Sigmoid colon (tissue), 7 donors: ENCODE measurements around the gene RHOV. TPM values are rescaled to one million over a fixed set of nuclear protein-coding genes. Genes with fewer than 3 reads are reported as not detected.
A peak's percentile ranks its signal among the peaks of the same experiment; 100 is the strongest.

Experiments used
- DNase-seq: peaks from one replicate; pipeline ENCODE4 v3.0.0-alpha.2; 2019
- H3K27ac ChIP-seq, 4 donors: fragments of 200-600 bp; sonication (generic); one replicate each; pipeline ENCODE4 v1.5.1; 2016 to 2019; ENCODE audit warnings: mild to moderate bottlenecking in 1 of 4
- H3K27me3 ChIP-seq, 3 donors: fragments of 200-600 bp; sonication (generic); one replicate each; pipeline ENCODE4 v1.5.1; 2019; ENCODE audit warnings: mild to moderate bottlenecking in 1 of 3
- H3K36me3 ChIP-seq, 4 donors: fragments of 200-600 bp; sonication (generic); one replicate each; pipeline ENCODE4 v1.5.1; 2016 to 2019
- H3K4me1 ChIP-seq, 4 donors: fragments of 200-600 bp; sonication (generic); one replicate each; pipeline ENCODE4 v1.5.1; 2017 to 2019
- H3K4me3 ChIP-seq, 4 donors: fragments of 200-600 bp; sonication (generic); one replicate each; pipeline ENCODE4 v1.5.1; 2017 to 2019; ENCODE audit warnings: mild to moderate bottlenecking in 2 of 4, moderate library complexity in 1 of 4
- H3K9me3 ChIP-seq, 4 donors: fragments of 200-600 bp in 3 of 4; sonication (generic) in 3 of 4; one replicate each; pipeline versions ENCODE4 v1.5.1 to v1.6.1; 2013 to 2019
- CTCF ChIP-seq, 4 experiments: fragments of 450-650 bp in 3 of 4; fragments of 200-600 bp in 1 of 4; IDR thresholded peaks; one replicate each; pipeline ENCODE4 v1.5.1; 2016 to 2019; ENCODE audit warnings: antibody characterized with exemption in 4 of 4, mild to moderate bottlenecking in 3 of 4, moderate library complexity in 2 of 4
- EP300 ChIP-seq, 4 donors: sonication (generic); formaldehyde crosslinking; IDR thresholded peaks; one replicate each; pipeline ENCODE4 v1.6.1; 2017; ENCODE audit warnings: antibody characterized with exemption in 4 of 4
- POLR2A ChIP-seq, 2 donors: fragments of 450-650 bp; IDR thresholded peaks; one replicate each; pipeline ENCODE4 v1.6.1; 2016; ENCODE audit warnings: antibody characterized with exemption in 2 of 2, mild to moderate bottlenecking in 2 of 2, moderate library complexity in 2 of 2
- POLR2AphosphoS5 ChIP-seq, 4 donors: sonication (generic); formaldehyde crosslinking; IDR thresholded peaks; one replicate each; pipeline ENCODE4 v1.6.1; 2017; ENCODE audit warnings: antibody characterized with exemption in 4 of 4
- WGBS, 2 donors: extraction: QIAGEN DNeasy Blood & Tissue Kit; methylation state at CpG; one replicate each; pipeline ENCODE4 v1.1.7; 2013; 5-methylcytosine and 5-hydroxymethylcytosine counted together
- intact Hi-C: fragments of 100-400 bp; cut with DNase I; formaldehyde crosslinking; loops from one replicate; pipeline ENCODE4 v1.15.1; 2023
- polyA plus RNA-seq, 3 donors: library from polyadenylated mRNA; stranded (reverse); fragments of 200-250 nt; gene quantifications; one replicate each; pipeline ENCODE4 v1.2.3, GENCODE V29; 2013
- total RNA-seq, 4 donors: library from RNA; depleted of rRNA; stranded (reverse); fragments of >200 nt; gene quantifications; one replicate each; pipeline ENCODE4 v1.1.0, GENCODE V29; 2016
- donor health status: healthy with polysubstance abuse.
- donor health status: Bipolar disorder and iron deficiency.
- donor health status: healthy.

The RHOV gene
- total and polyA plus RNA-seq, 7 donors: 4.8 to 8.1 (median 5.2) TPM; not detected in 4

GRCh38 chr15:40899536-40900207 is 25.6 kb upstream of the RHOV start:
- peaks cover 18 to 82% (median 49%) of the 10 kb centered on the region in 4 donors for H3K36me3 ChIP-seq
- no peaks in the 10 kb centered on the region for H3K27me3 ChIP-seq
- H3K27ac ChIP-seq: no peak overlapping the region
- H3K4me1 ChIP-seq: peaks cover 0 to 28% (median 23%) of the 10 kb centered on the region in 4 donors
- H3K4me3 ChIP-seq: no peak overlapping the region
- H3K9me3 ChIP-seq: no peaks in the 10 kb centered on the region
- intact Hi-C loops: loop anchor here (5.0 to 10.0 kb wide), 3 partner anchors 145 to 433 kb away; partner anchors contain the start of genes NUSAP1, OIP5 and RMDN3
- no peak for DNase-seq
- TF ChIP-seq POLR2A (IDR thresholded peaks at IDR 0.05) (no peak), EP300 (IDR thresholded peaks at IDR 0.05) (no peak), CTCF (IDR thresholded peaks at IDR 0.05) (no peak), POLR2AphosphoS5 (IDR thresholded peaks at IDR 0.05) (no peak)
- WGBS, 2 donors: 92 to 93% methylated on average over 33 of the region's 33 CpGs

GRCh38 chr15:40894681-40895448 is 20.8 kb upstream of the RHOV start:
- intact Hi-C loops: loop anchor here (1.0 to 10.0 kb wide), 7 partner anchors 38 to 380 kb away; partner anchors contain the start of genes DNAJC17, KNL1, RMDN3 and ZFYVE19
- peak; percentile 78 for DNase-seq
- Histone ChIP-seq H3K4me3 (peak overlapping the region; percentile 56 to 84 (median 82)), H3K36me3 (peaks cover 9 to 40% (median 20%) of the 10 kb centered on the region in 4 donors), H3K27ac (peak overlapping the region; percentile 87 to 96 (median 92)), H3K27me3 (no peaks in the 10 kb centered on the region), H3K9me3 (no peaks in the 10 kb centered on the region), H3K4me1 (peaks cover 0 to 20% (median 20%) of the 10 kb centered on the region in 4 donors)
- TF ChIP-seq CTCF (IDR thresholded peaks at IDR 0.05) (peak; percentile 13 to 71 (median 56)), POLR2A (IDR thresholded peaks at IDR 0.05) (no peak)
- WGBS, 2 donors: 1 to 2% methylated on average over 33 of the region's 33 CpGs

GRCh38 chr15:40893733-40894680 is 20.0 kb upstream of the RHOV start, which contains the start of gene VPS18:
VPS18 (plus strand) TSS chr15:40894450; CDS start chr15:40894769, 319 bp downstream.
- Histone ChIP-seq H3K4me3 (peak within 1 kb of the TSS; percentile 56 to 84 (median 82)), H3K4me1 (peaks cover 0 to 20% (median 20%) of the 10 kb centered on the region in 4 donors), H3K36me3 (peaks cover 4 to 31% (median 11%) of the 10 kb centered on the region in 4 donors), H3K9me3 (no peaks in the 10 kb centered on the region), H3K27me3 (no peaks in the 10 kb centered on the region), H3K27ac (peak within 1 kb of the TSS; percentile 87 to 96 (median 92))
- intact Hi-C loops: loop anchor here (1.0 to 10.0 kb wide), 6 partner anchors 37 to 379 kb away; partner anchors contain the start of genes DNAJC17, KNL1, RMDN3 and ZFYVE19
- DNase-seq: peak; percentile 99
- TF ChIP-seq POLR2A (IDR thresholded peaks at IDR 0.05) (peak; percentile 74 to 85), EP300 (IDR thresholded peaks at IDR 0.05) (peak in 2 of 4 donors; percentile 28 to 93), POLR2AphosphoS5 (IDR thresholded peaks at IDR 0.05) (peak; percentile 88 to 95 (median 90)), CTCF (IDR thresholded peaks at IDR 0.05) (peak; percentile 94 to 99 (median 96))
- 6% methylated on average over 55 of the region's 55 CpGs for whole genome bisulfite sequencing, 2 donors
